ENCODE data around the gene KCNJ2.

The KCNJ2 gene

GRCh38 chr17:70205401-70205800, 36.1 kb downstream of the KCNJ2 start:
- TF ChIP-seq CTCF (IDR thresholded peaks at IDR 0.05; ENCODE audit: low read depth, low read length): no peak
- DNase-seq (ENCODE audit: low read depth, low spot score): no peak
- no peak overlapping the region for H3K4me3 ChIP-seq (ENCODE audit: low read depth, low read length)
- in situ Hi-C loops (cut with HindIII; ENCODE audit: low sequenced_read_pairs): no loop called here

DNA sequence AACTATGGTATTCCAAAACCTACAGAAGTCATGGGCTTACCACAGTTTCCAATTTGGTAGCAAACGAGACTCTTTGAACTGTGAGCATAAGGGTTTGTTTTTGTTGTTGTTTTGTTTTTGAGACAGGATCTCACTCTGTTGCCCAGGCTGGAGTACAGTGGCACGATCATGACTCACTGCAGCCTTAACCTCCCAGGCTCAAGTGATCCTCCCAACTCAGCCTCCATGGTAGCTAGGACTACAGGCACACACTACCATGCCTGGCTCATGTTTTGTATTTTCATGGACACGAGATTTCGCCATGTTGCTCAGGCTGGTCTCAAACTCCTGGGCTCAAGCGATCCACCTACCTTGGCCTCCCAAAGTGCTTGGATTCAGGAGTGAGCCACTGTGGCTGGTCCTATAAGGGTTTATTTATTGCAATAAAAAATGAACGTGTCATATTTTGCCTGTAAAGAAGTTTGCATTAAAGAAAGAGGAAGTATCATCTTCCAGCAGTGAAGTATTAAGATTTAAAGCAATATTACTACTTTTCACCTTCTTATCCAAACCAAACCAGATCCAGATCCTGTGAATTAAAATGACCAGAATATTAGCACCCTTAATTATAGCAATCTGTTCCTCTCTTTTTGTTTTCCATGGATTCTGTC, 37.2 kb downstream of the KCNJ2 start:
- DNase-seq (ENCODE audit: low read depth, low spot score): no peak
- in situ Hi-C loops (cut with HindIII; ENCODE audit: low sequenced_read_pairs): no loop called here
- H3K4me3 ChIP-seq (ENCODE audit: low read depth, low read length): no peak overlapping the region
- TF ChIP-seq CTCF (IDR thresholded peaks at IDR 0.05; ENCODE audit: low read depth, low read length): no peak

DNA sequence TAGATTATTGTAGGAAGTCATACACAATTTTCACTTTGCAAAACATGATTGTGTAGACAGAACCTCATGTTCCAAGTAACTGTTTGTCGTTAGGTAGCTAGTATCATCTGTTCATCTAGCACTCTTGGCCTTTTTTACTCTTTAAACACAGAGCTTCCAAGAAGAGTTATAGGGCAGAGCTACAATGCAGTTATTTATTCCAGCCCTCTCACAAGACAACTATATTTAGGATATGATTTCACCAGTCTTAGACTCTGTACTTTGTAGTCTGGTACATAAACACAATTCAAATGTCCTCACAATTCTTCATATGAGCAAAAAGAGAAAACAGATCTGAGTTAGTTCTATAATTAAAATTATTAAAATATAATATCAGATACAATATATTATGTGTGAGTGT, 37.9 kb downstream of the KCNJ2 start:
- in situ Hi-C loops (cut with HindIII; ENCODE audit: low sequenced_read_pairs): no loop called here
- no peak overlapping the region for H3K4me3 ChIP-seq (ENCODE audit: low read depth, low read length)
- DNase-seq (ENCODE audit: low read depth, low spot score): no peak
- no peak for TF ChIP-seq CTCF (IDR thresholded peaks at IDR 0.05; ENCODE audit: low read depth, low read length)

DNA sequence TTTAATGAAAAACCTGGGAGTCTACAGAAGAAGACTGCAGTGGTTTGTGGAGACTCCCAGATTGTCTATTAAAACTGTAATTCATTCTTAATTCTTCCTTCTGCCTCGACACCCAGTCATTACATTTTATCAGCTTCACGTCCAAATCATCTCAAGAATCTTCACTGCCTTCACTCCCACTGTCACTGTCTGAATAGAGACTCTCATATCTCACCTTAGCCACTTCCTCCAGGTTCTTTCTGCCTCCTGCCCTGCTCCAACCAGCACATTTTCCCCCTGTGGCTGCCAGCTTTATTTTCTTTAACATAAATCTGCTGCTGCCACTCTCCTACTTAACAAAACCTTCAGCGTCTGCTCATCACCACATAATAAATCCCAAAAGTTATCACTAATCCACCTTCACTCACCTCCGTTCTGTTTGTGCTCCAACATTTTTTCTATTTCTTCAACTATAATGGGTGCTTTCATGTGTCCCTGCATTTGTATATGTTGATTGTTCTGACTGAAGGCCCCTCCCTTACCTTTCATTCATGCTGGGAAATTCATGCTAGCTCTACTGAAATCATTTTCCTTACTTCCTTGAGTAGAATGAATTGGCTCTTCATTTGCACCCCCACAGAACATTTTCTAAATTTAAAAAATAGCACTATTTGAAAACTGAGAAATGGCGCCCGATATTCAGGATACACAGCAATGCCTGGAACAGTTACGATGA, 38.9 kb downstream of the KCNJ2 start:
- no peak for DNase-seq (ENCODE audit: low read depth, low spot score)
- TF ChIP-seq CTCF (IDR thresholded peaks at IDR 0.05; ENCODE audit: low read depth, low read length): no peak
- H3K4me3 ChIP-seq (ENCODE audit: low read depth, low read length): no peak overlapping the region
- in situ Hi-C loops (cut with HindIII; ENCODE audit: low sequenced_read_pairs): no loop called here

- TF ChIP-seq CTCF (IDR thresholded peaks at IDR 0.05; ENCODE audit: low read depth, low read length): no peak
- DNase-seq (ENCODE audit: low read depth, low spot score): no peak
- in situ Hi-C loops (cut with HindIII; ENCODE audit: low sequenced_read_pairs): no loop called here
- H3K4me3 ChIP-seq (ENCODE audit: low read depth, low read length): no peak overlapping the region
These were observed 39.7 kb downstream of the KCNJ2 start for GRCh38 chr17:70208825-70209555.

DNA sequence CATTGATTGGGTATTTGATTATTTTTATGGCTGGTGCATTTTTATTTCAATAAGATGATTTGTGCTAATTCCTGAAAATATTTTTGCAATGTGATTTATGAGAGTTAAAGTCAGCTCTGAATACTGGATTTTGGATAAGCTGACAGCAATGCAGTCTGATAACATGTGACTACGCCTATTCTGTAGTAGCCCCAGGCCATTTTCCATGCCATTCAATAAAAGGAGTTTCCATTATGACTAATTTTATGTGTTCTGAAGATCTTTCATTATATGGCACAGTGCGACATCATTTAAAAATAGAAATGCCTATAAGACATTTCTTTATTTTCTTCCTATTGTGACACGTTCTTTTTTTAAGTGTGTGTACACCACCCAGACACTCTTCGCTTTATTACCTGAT, 46.3 kb downstream of the KCNJ2 start:
- no peak for TF ChIP-seq CTCF (IDR thresholded peaks at IDR 0.05; ENCODE audit: low read depth, low read length)
- DNase-seq (ENCODE audit: low read depth, low spot score): no peak
- in situ Hi-C loops (cut with HindIII; ENCODE audit: low sequenced_read_pairs): no loop called here
- no peak overlapping the region for H3K4me3 ChIP-seq (ENCODE audit: low read depth, low read length)

Data from astrocyte of the spinal cord (primary cell).